GM12892 (cell line): ENCODE data around the gene TNFRSF12A.

Experiments
- DNase-seq: peaks from one replicate; pipeline ENCODE4 v3.0.0; 2011; ENCODE audit not compliant: insufficient read length
- FAIRE-seq: peaks from 2 replicates; lab custom pipeline; 2011; peaks lifted over from hg19 to GRCh38; lab: Jason Lieb, UNC
- POLR2A ChIP-seq: IDR thresholded peaks from 2 replicates; pipeline ENCODE4 v1.6.1; 2011; ENCODE audit warnings: low read depth, low read length, control low read depth
- POLR2AphosphoS5 ChIP-seq: IDR thresholded peaks from 2 replicates; pipeline ENCODE4 v1.6.1; 2011; ENCODE audit warnings: low read depth, low read length, control low read depth
- TAF1 ChIP-seq: IDR thresholded peaks from 2 replicates; pipeline ENCODE4 v1.6.1; 2011; ENCODE audit warnings: low read depth, mild to moderate bottlenecking, control low read depth, low read length, borderline replicate concordance

The TNFRSF12A gene

DNA sequence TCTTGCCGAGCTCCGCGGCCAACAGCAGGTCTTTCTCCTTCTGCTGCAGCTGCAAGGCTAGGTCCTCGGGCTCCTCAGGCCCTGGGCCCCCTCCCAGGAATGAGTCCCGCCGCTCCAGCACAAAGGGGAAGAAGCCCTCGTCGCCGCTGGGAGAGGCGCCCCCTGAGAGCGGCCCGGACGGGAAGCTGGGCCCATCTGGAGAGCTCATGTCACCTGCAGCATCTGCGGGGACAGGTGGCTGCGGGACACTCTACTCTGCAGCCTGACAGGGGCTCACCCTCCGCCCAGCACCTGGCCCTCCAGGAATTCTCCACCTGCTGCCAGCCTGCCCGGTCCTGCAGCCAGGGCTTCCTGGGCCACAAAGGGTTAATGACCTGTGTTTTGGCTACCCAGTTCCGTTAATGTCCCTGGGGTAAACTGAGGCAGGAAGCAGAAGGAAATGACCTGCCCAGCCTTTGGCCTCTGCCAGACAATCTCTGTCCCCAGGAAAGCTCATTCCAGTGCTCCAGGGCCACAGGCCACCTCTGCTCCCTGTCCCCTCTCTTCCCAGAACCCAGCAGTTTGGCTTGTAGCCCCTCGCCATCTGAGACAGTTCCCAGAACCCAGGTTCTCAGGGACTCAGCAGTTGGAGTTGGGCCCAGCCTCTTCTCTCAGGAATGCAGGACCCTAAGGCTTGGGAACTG, 15.3 kb downstream of the TNFRSF12A start:
- no peak for TF ChIP-seq TAF1
- no peak for TF ChIP-seq POLR2A
- TF ChIP-seq POLR2AphosphoS5 = no peak
- DNase-seq (no peak), FAIRE-seq (no peak)

GRCh38 chr16:3035972-3036725, 16.0 kb downstream of the TNFRSF12A start:
- TF ChIP-seq POLR2AphosphoS5 (no peak), POLR2A (no peak), TAF1 (no peak)
- no peak for DNase-seq
- FAIRE-seq = no peak

DNA sequence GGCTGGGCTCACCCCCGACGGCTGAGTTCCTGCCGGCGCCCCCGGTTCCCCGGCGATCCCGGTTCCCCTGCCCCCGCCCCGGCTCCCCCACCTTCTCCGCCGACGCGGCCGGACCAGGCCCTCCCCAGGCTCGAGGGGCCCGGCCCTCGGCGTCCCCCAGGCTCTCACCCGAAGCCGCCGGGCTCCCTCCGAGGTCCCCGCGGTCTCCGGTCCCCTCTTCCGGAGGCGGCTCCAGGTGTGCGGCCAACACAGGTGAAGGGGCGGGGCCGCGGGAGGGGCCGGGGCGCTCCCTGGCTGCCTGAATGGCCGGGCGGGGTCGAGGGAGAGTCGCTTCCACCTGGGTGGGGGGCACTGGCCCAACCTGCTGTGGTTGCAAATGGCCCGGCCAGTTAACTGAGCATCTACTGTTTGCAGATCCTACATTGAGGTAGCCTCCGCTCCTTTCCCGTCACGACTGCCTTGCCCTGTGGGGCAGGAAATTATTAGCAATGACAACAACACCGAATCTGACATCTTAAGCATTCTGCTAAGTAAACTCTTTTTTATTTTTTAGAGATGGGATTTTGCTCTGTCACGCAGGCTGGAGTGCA, 16.7 kb downstream of the TNFRSF12A start, which contains the start of gene BICDL2:
Gene BICDL2 (minus strand): TSS at position 219 of the 590 bp plus-strand sequence. CDS start 1,448 bp downstream, outside the sequence.
- FAIRE-seq (no peak), DNase-seq (no peak)
- TF ChIP-seq POLR2A = no peak
- TF ChIP-seq POLR2AphosphoS5 = no peak
- no peak for TF ChIP-seq TAF1

GRCh38 chr16:3038256-3038655, 18.1 kb downstream of the TNFRSF12A start:
- no peak for TF ChIP-seq TAF1
- TF ChIP-seq POLR2AphosphoS5 = no peak
- TF ChIP-seq POLR2A = no peak
- no peak for FAIRE-seq
- no peak for DNase-seq

- FAIRE-seq (no peak), DNase-seq (no peak)
- TF ChIP-seq POLR2A (no peak), POLR2AphosphoS5 (no peak), TAF1 (no peak)
Measured at GRCh38 chr16:3038896-3039295, 18.7 kb downstream of the TNFRSF12A start.

DNA sequence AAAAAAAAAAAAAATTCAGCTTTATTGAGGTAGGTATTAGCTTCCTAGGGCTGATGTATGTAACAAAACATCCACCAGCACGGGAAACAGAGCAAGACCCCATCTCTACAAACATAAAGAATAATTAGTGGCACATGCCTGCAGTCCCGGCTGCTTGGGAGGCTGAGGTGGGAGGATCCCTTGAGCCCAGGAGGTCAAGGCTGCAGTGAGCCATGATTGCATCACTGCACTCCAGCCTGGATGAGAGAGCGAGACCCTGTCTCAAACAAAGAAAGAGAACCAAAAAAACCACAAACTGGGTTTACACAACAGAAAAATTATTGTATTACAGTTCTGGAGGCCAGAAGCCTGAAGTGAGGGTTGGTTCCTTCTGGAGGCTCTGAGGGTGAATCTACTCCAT, 22.2 kb downstream of the TNFRSF12A start:
- no peak for DNase-seq
- FAIRE-seq = no peak
- TF ChIP-seq POLR2AphosphoS5 = no peak

- TF ChIP-seq POLR2A (no peak), POLR2AphosphoS5 (no peak), TAF1 (no peak)
- no peak for FAIRE-seq
Measured at GRCh38 chr16:3044708-3045107, 24.5 kb downstream of the TNFRSF12A start.

DNA sequence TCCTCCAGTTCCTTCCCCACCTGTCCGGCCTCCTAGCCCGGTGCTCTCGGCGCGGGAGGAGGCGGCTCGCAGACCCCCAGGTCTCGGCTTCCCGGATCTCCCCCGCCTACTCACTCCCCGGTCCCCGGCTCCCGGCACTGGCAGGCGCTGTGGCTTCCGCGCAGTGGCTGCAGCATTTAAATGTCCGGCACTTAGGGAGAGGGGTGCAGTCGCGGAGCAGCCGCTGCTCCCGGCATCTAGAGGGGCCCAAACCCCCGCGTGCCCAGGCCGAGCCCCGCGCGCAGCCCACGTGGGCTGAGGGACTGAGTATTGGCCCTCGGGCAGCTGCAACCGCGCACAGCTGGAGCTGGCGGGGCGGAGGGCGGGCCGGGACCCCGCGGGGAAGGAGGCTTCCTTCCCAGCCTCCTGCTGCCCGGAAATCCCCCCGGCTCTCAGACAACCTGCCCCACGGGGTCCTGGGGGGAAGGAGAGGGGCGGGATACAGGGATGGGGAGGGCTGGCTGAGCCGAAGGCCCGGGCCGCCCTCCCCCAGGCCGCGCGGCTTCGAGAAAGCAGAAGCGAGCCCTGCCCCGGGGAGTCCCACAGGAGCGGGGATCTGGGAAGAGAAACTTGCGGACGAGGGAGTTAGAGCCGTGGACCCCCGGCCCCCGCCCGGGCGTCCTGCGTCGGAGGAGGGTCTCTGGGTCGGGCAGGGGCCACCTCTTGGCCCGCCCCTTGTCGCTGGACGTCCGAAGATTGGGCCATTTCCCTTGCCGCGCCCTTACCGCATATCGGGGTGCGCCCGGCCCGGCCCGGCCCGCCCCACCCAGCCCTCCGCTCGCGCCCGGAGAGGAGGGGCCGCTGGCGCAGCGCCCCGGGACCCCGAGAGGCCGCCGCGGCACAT, 25.8 kb downstream of the TNFRSF12A start, which contains the start of gene MMP25:
Gene MMP25 (plus strand): TSS at position 804 of the 883 bp plus-strand sequence. CDS start 357 bp downstream, outside the sequence.
- TF ChIP-seq TAF1 = no peak
- no peak for TF ChIP-seq POLR2AphosphoS5
- no peak for TF ChIP-seq POLR2A
- no peak for FAIRE-seq
- DNase-seq = peak; percentile 73

More at GRCh38 chr16:3044708-3045107, 24.5 kb downstream of the TNFRSF12A start:
- no peak for DNase-seq

DNA sequence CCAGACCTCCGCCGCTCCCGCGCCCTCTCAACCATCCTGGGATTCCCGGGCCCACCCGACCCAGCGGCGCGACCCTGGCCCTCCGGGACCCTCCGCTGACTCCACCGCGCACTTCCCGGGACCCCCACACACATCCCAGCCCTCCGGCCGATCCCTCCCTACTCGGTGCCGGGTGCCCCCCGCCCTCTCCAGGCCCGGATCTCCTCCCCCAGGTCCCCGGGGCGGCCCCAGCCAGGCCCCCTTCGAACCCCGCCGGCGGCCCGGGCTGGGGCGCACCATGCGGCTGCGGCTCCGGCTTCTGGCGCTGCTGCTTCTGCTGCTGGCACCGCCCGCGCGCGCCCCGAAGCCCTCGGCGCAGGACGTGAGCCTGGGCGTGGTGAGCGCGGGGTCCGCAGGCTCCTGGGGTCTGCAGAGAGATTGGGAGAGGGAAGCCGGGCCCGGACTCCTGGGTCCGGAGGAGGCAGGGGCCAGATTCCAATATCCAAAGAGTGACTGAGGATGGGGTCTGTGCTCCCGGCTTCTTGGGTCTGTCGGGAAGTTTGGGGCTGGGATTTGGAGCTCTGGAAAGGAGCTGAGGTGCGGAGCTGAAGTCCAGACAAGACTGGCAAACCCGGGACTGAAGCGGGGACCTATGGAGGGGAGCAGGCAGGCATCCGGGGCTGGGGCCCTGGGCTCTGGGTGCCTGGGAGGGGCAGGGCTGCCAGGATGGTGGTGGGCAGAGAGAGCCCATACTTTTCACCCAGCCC, 26.6 kb downstream of the TNFRSF12A start:
- FAIRE-seq (no peak), DNase-seq (no peak)
- TF ChIP-seq TAF1 (no peak), POLR2A (no peak), POLR2AphosphoS5 (no peak)

- DNase-seq (no peak), FAIRE-seq (no peak)
- TF ChIP-seq POLR2AphosphoS5 (no peak), TAF1 (no peak), POLR2A (no peak)
Measured at GRCh38 chr16:3047387-3047720, 27.2 kb downstream of the TNFRSF12A start.
